GM19397 (cell line): ENCODE measurements around the gene A1BG.
"Not testable (repeated sequence)": the region's sequence is repeated elsewhere in the genome, so short reads cannot be mapped to it uniquely, and the experiment has no call there.

Experiments used
- ATAC-seq: cut with Tn5 transposase; IDR thresholded peaks from one replicate; pipeline ENCODE4 v1.9.1; 2021; ENCODE audit warnings: mild to moderate bottlenecking, moderate library complexity; ENCODE audit not compliant: unreplicated experiment

A1BG gene

GRCh38 chr19:58336820-58337219 is 16.5 kb downstream of the A1BG start:
- ATAC-seq = no peak

- ATAC-seq = no peak
Measured at GRCh38 chr19:58336216-58336615, 17.1 kb downstream of the A1BG start.

GRCh38 chr19:58335630-58336029 is 17.7 kb downstream of the A1BG start:
- ATAC-seq = no peak

- ATAC-seq = no peak
Measured at GRCh38 chr19:58334691-58335249, 18.5 kb downstream of the A1BG start.

- no peak for ATAC-seq
Measured at GRCh38 chr19:58332697-58333096, 20.6 kb downstream of the A1BG start.

- no peak for ATAC-seq
Measured at GRCh38 chr19:58330458-58330857, 22.8 kb downstream of the A1BG start.

GRCh38 chr19:58328999-58329398 is 24.3 kb downstream of the A1BG start:
- ATAC-seq = no peak

- peak; percentile 89 for ATAC-seq
Measured at GRCh38 chr19:58326914-58327726, 26.2 kb downstream of the A1BG start, which contains the start of gene ZSCAN22. ZSCAN22 (plus strand) TSS chr19:58326994; CDS start chr19:58334803, 7,809 bp downstream.

GRCh38 chr19:58326501-58326913 is 26.8 kb downstream of the A1BG start:
- ATAC-seq = no peak

GRCh38 chr19:58325311-58326022 is 27.8 kb downstream of the A1BG start:
- no peak for ATAC-seq

GRCh38 chr19:58319241-58319640 is 34.1 kb downstream of the A1BG start:
- ATAC-seq = no peak

GRCh38 chr19:58318297-58318696 is 35.0 kb downstream of the A1BG start:
- no peak for ATAC-seq

- no peak for ATAC-seq
Measured at GRCh38 chr19:58317476-58318072, 35.7 kb downstream of the A1BG start.

GRCh38 chr19:58315580-58315979 is 37.7 kb downstream of the A1BG start:
- ATAC-seq = no peak

- ATAC-seq = no peak
Measured at GRCh38 chr19:58311345-58311865, 41.9 kb downstream of the A1BG start.

- not testable (repeated sequence) for ATAC-seq
Measured at GRCh38 chr19:58310685-58311084, 42.6 kb downstream of the A1BG start.

GRCh38 chr19:58307736-58308135 is 45.6 kb downstream of the A1BG start:
- ATAC-seq = no peak

- ATAC-seq = no peak
Measured at GRCh38 chr19:58305932-58306323, 47.4 kb downstream of the A1BG start.

GRCh38 chr19:58305065-58305931 is 48.0 kb downstream of the A1BG start, which contains the start of gene ERVK3-1:
ERVK3-1 (plus strand) TSS chr19:58305377; CDS start chr19:58312169, 6,792 bp downstream.
- peak; percentile 97 for ATAC-seq

- ATAC-seq = no peak
Measured at GRCh38 chr19:58304748-58305064, 48.6 kb downstream of the A1BG start.
